GM19438 (cell line): ENCODE results near the gene PRXL2A.

Source experiments
- ATAC-seq: cut with Tn5 transposase; IDR thresholded peaks from one replicate; pipeline ENCODE4 v1.9.1; 2021; ENCODE audit warnings: low read depth; ENCODE audit not compliant: unreplicated experiment

The PRXL2A gene

GRCh38 chr10:80459047-80459865, 50.9 kb downstream of the PRXL2A start:
- ATAC-seq: peak; percentile 57

- ATAC-seq: no peak
Observed at GRCh38 chr10:80460399-80461207, 52.3 kb downstream of the PRXL2A start.

- ATAC-seq: no peak
Observed at GRCh38 chr10:80461208-80462183, 53.1 kb downstream of the PRXL2A start.

GRCh38 chr10:80462299-80462980, 54.1 kb downstream of the PRXL2A start:
- no peak for ATAC-seq

- peak; percentile 30 for ATAC-seq
Observed at GRCh38 chr10:80462981-80463741, 54.8 kb downstream of the PRXL2A start.

GRCh38 chr10:80463868-80464267, 55.5 kb downstream of the PRXL2A start:
- no peak for ATAC-seq

- ATAC-seq: no peak
Observed at GRCh38 chr10:80464557-80465450, 56.5 kb downstream of the PRXL2A start.

GRCh38 chr10:80465451-80465835, 57.1 kb downstream of the PRXL2A start:
- ATAC-seq: no peak

- ATAC-seq: no peak
Observed at GRCh38 chr10:80465839-80466590, 57.7 kb downstream of the PRXL2A start.

GRCh38 chr10:80466724-80467326, 58.5 kb downstream of the PRXL2A start:
- no peak for ATAC-seq

- ATAC-seq: no peak
Observed at GRCh38 chr10:80468002-80468401, 59.7 kb downstream of the PRXL2A start.

GRCh38 chr10:80468806-80469421, 60.6 kb downstream of the PRXL2A start:
- no peak for ATAC-seq

- ATAC-seq: no peak
Observed at GRCh38 chr10:80470266-80470665, 61.9 kb downstream of the PRXL2A start.

GRCh38 chr10:80471001-80471400, 62.6 kb downstream of the PRXL2A start:
- ATAC-seq: no peak

GRCh38 chr10:80471715-80472233, 63.4 kb downstream of the PRXL2A start:
- peak; percentile 61 for ATAC-seq

- ATAC-seq: peak; percentile 87
Observed at GRCh38 chr10:80472234-80473095, 64.1 kb downstream of the PRXL2A start.
